GM19452 (cell line): ENCODE data around the gene SCP2D1.
"Not testable (repeated sequence)": the region's sequence is repeated elsewhere in the genome, so short reads cannot be mapped to it uniquely, and the experiment has no call there.

Source experiments
- ATAC-seq: cut with Tn5 transposase; IDR thresholded peaks from one replicate; pipeline ENCODE4 v1.9.1; 2021; ENCODE audit not compliant: unreplicated experiment

The SCP2D1 gene

DNA sequence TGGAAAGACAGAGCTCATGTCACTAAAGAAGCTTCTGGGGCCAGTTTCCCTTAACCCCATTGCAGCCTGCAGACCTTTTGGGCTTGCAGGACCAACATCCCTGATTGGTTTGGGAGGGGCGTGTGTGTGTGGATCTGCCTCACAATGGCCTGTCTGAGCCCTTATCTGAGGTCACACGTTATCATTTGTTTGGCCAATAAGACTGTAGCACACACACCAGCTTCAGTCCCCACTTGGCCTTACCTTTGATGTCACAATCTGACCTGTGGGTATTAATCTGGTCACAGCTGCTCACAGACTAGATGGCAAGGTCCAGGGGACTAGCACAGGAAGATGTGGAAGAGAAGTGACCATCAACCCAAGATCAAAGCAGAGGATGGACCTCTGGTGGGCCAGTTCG, at the start of gene SCP2D1:
Gene SCP2D1, plus strand, starts transcription at position 301 of the 400 bp plus-strand sequence. Its CDS starts 33 bp downstream, at position 334.
- ATAC-seq, result no peak

DNA sequence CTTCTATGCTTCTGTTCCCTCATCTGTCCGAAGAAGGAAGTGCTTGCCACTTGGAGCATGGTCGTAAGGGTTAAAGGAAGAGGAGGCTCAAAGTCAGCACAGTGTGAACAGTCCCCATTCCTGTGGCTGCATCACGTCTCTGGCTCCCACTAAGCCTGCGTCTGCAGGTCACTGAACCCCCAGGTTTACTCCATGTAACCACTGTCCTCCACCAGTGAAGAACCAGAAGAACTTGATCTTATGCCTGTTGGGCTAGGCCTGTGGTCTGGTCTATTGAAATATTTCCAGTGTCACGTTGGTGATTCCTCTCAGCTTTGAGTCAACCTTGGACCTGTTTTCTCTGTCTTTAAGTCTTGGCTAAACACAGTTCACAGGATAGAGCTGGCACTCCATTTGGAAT, 45.9 kb upstream of the SCP2D1 start:
- no peak for ATAC-seq

DNA sequence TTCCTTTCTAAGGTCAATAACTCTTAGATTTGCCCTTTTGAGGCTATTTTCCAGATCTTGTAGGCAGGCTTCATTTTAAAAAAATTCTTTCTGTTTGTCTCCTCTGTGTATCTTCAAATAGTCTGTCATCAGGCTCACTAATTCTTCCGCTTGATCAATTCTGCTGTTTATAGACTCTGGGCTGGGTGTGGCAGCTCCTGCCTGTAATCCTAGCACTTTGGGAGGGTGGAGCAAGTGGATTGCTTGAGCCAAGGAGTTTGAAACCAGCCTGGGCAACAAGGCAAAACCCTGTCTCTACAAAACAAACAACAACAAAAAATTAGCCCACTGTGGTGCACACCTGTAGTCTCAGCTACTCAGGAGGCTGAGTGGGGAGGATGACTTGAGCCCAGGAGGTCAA, 40.0 kb upstream of the SCP2D1 start:
- ATAC-seq, result no peak

DNA sequence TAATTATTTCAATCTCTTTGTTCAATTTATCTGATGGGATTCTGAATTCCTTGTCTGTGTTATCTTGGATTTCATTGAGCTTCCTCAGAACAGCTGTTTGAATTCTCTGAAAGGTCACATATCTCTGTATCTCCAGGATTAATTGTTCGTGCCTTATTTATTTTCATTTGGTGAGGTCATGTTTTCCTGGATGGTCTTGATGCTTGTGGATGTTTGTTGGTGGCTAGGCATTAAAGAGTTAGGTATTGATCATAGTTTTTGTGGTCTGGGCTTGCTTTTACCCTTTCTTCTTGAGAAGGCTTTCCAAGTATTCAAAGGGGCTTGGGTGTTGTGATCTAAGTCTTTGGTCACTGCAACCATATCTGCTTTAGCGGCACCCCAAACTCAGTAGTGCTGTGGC, 39.4 kb upstream of the SCP2D1 start:
- ATAC-seq, result no peak

DNA sequence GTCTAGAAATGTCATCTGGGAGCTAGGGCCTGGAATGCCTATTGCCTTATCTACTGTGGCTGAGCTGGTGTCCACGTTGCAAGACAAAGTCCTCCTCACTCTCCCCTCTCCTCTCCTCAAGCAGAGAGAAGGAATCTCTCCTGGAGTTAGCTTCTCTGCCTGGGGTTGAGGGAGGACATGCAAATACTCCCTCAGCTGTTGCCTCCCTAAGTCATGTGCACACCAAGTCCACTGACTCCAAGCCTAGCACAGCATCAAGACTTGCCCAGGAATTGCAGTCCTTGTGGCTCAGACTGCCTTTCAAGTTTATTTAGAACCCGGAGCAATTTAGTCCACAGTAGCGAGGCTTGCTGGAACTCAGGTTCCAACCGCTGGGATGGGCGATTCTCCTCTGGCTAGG, 38.0 kb upstream of the SCP2D1 start:
- ATAC-seq, result no peak

DNA sequence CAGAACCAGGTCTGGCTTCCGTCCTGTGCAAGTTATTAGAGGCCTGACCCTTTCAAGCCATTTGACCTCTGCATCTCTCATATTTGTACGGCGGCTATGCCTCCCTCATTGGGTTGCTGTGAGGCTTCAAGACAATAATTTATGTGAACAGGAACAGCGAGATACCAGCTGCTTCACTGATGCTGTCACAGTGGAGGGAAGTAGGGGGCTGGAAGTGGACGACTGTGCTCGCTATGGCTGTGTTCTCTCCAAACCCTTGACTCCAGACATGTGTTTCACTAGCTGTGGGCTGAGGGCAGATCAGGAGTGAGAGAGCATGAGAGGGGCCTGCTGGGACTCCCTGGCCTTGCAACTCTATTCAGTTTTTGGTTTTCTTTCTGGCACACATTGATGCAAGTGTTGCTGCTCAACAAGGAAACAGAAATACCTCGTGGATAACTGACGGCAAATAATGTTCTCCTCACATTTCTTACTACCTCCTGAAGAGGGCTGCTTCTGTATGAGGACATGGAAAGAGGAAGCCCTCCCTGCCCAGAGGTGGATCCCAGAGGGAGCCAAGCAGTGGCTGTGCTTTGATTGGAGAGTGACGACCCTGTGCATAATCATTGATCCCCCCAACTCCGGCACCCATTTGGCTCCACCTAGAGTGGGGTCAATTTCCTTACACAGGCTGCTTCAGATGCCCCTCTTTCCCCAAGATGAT, 34.7 kb upstream of the SCP2D1 start:
- ATAC-seq, result no peak

DNA sequence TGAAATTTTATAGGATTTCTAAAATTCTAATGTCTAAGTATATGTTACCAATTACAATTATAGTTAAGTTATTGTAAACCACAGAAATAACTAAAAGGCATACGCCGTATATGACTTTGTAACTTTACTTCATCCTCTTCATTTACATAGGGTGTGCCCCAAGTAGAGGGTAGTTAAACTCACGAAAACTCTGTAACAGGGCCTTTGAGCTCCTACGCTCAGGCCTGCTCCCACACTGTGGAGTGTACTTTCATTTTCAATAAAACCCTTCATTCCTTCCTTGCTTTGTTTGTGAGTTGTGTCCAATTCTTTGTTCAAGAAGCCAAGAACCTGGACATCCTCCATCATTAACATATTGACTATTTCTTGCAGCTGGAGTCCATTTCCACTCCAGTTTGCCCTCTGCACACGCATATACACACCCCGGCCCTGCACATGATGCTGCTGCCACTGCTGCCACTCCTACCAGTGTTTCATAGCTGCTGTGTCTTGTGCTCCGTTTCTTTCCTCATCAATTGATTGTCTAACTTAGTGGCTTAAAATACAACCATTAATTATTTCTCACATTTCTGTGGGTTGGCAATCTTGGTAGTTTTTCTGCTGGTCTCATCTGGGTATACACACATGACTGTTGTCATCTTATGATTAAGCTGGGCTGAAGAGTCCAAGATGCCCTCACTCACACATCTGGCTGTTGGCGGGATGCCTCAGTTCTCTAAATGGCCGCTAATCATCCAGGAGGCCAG, 33.0 kb upstream of the SCP2D1 start:
- no peak for ATAC-seq

DNA sequence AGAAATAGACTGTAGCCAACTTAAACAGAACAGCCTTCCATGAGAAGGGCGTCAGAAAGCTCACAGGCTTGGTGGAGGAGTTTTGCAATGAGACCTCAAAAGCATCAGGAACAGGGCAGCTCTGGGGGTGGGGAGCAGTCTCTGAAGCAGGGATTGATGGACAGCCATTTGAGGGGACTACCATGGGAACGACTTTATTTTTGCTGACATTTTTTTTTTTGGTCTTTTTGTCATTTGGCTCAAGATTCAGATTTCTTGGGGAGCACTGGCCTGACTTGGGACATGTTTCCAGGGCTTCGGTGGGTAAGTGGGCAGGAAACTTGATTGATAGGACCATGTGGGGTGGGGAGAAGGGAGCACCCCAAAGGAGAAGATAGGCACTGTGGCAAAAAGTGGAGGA, 32.1 kb upstream of the SCP2D1 start:
- no peak for ATAC-seq

DNA sequence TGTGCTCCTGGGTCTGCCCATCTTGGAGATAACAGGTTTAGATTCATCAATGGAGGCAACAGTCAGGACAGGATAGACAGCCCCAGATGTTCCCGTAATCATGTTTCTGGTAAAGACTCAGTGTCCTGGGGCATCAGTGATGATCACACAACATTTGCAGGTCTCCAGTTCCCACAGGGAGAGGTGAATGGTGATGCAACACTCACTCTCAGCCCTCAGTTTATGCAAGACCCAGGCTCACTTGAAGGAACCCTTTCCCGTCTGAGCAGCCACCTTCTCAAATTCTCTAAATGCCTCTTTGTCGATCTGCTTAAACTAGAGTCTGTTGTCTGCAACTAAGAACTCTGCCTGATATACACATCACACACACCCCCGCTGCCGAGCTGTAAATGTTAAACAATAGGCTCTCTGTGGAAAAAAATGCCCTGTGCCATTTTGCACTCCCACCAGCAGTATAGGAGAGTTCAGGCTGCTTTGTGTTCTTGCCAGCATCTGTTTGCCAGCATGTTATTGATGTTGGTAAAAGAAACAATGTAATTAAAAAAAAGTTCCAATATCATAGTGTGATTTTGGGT, 30.1 kb upstream of the SCP2D1 start:
- no peak for ATAC-seq

DNA sequence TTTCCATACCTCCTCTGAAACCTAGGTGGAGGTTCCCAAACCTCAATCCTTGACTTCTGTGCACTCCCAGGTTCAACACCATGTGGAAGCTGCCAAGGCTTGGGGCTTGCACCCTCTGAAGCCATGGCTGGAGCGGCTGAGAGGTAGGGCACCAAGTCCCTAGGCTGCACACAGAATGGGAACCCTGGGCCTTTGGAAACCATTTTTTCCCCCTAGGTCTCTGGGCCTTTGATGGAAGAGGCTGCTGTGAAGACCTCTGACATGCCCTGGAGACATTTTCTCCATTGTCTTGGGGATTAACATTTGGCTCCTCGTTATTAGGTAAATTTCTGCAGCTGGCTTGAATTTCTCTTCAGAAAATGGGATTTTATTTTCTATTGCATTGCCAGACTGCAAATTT, 26.5 kb upstream of the SCP2D1 start:
- ATAC-seq, result not testable (repeated sequence)

DNA sequence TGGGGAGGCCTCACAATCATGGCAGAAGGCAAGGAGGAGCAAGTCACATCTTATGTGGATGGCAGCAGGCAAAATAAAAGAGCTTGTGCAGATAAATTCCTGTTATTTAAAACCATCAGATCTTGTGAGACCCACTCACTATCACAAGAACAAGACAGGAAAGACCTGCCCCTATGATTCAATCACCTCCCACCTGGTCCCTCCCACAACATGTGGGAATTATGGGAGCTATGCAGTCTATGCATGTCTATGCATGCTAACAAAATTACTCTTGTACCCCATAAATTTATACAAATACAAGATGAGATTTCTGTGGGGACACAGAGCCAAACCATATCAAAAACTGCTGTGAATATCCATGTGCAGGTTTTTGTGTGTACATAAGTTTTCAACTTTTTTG, 25.6 kb upstream of the SCP2D1 start:
- ATAC-seq, result no peak

DNA sequence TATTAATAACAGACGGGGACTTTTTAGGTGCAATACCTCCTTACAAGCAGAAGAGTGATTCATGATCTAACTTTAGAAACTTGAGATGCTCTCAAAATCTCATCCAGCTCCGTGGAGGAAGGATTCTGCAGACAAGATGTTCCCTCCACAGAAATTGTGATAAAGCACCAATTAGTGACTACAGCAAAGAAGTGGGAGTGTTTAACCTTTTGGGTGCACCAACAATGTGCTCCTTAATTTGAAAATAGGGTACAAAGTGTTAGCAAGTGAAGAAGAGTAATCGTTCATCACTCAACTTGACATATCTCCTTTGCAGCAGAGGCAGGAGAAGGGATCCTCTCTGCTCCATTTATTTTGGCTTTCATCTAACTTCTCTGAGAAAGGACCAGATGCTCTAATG, 22.8 kb upstream of the SCP2D1 start:
- no peak for ATAC-seq

DNA sequence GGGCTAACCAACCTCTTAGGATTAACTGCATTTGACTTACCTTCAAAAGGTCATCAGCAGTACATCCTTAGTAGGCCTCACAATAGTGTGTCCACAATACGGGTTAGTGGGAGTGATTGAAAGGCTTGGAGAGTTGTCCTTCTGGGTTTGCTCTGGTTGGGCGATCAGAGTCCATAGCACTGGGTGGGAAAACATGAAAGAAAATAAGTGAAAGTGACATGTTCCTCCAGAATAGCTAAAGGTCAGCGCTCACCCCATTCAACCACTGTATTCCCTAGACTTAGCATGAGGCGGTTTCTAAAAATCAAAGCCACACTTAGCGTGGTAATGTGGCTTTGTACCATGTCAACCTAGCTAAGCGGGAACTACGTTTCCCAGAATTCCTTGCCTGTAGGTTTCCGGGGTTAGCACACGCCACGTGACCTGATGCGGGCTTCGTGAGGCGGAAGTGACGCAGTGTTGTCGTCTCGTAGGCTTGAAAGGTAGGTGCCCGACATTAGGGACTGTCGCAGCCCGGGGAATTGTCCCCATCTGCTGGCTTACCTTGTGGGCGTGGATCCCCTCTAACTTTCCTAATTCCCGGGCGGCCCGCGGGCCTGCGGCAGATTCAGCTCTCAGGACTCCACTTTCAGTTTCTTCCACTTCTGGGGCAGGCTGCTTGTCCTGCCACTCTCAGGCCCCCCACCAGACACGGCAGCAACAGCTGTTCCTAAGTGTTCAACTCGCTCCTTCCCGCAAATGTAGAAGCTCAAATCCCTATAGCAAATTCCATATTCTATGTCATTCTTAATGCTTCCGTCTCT, 19.8 kb upstream of the SCP2D1 start:
- ATAC-seq, result peak; percentile 98

DNA sequence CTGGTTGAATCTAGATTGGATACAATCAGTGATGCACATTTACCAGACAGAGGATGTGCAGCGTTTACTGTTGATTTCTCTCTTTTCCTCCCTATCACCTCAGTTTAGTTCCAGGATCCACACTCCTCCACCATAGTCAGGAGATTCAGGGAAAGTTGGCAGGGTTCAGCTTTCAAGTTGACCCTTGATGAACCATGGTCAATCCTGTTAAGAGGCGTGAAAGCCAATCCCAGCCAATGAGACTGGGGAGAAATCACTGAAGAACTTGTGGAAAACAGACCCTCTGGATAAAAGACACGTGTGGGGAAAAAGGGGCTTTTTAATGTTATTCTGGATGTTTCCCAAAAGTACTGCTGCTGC, 19.2 kb upstream of the SCP2D1 start:
- ATAC-seq, result no peak

DNA sequence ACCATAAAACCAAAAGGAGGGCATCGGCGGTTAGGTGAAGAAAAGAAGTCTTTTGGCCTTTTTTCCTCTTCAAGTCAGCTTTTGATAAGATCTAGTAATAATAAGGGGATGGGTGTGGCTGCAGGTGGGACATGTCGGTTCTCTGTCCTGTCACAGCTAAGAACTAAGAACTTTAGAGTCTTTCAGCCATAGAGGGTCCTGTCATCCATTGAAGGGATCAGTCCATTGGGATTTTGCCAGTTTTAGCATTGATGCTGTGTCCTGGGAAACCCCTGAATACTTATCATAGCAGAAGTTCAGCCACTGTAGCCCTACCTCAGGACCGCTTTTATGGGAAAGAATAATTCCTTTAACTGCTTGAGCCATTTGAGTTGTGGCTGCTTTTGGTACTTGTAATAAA, 18.2 kb upstream of the SCP2D1 start:
- ATAC-seq, result no peak

DNA sequence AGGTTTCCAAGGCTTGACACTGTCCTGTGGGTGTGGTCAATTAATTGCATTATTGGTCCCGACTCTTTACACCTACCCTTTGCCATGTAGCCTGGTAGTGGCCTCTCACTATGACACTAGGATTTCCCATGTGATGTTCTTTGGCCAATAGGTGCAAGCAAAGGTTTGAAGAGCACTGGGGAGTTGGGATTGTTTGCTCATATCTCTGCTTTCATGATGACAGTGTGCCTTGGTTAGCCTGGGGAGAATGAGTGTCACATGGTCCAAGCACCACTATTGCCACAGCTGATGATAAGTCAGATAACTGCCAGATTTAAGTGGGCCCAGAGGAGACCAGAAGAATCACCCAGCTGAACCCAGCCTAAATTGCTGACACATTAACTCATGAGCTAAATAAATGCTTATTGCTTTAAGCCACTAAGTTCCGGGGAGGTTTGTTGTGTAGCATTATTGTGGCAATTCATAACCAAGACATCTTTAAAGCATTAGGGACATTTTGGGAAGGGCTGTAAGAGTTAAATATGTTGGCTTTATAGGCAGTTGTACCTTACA, 17.2 kb upstream of the SCP2D1 start:
- ATAC-seq, result no peak

DNA sequence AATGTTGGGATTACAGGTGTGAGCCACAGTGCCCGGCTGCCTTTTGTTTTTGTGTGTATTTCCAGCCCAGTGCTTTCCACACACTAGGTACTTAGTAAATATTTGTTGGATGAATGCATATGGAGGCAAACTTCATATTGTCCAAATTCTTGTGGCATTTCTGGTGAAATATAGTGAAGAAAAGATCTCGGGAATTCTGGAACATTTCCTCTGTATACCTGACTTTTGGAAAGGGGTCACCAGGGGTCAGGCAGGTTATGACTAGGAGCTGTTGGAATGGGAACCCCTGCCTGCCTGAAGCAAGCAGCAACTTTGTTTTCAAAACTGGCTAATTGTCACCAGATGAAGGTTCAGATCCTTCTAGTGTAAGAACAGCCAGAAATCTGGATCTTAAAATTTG, 12.1 kb upstream of the SCP2D1 start:
- no peak for ATAC-seq

DNA sequence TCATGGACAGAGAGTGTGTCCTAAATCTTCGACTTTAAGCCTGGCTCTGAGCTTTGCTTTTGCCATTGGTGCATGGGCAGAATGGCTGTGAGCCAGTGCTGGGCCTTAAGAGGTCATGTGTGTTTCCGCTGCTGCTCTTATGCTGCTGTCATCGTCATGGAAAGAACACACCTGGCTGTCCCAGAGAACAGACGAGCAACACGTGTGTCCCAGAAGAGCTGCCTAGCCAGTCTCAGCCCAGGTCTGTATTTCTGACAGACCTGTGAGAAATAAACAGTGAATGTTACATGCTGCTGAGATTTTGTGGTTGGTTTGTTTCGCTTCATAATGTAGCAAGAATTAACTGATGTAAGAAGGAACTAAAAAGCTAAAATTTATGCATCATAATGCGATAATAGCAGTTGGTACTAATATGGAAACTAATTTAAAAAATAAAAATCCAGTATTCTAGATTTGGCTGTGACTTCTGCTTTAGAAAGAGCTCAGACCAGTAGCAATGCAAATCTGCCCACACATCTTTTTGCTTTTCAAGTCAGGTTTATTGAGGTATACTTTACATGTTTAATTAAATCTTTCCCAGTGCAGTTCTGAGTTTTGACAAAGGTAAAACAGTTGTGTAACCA, 11.5 kb upstream of the SCP2D1 start:
- ATAC-seq, result peak; percentile 60

DNA sequence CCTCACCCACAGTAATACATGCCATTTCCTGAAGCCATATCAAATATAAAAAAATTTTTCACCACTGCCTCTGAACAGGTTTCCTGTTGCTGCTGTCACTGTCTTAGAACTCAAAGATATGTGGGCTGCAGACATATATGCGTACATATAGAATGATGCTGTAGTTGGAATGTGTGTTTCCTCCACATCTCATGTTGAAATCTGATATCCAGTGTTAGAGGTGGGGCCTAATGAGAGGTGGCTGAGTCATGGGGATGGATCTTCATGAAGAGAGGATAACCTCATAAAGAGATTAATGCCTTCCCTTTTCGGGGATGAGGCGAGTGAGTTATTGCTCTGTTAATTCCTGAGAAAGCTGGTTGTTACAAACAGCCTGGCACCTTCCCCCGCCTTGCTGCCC, 7.7 kb upstream of the SCP2D1 start:
- ATAC-seq, result no peak

DNA sequence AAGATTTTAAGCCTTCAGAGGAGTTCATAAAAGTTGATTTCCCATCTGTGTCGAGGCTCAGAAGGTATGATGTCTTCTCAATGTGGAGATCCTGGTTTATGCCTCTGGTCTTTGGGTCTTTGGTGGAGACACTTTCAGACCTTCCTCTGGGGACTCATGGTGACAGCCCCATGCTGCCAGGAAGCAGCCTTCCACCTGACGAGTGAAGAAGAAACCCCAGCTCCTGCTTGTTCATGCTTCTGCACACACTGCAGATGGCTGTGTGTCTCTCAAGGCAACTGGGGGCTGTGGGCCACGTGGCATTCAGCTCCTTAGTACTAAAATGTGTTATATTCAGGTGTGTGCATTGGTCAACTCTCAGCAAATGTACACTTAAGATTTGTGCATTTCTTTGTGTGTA, 4.9 kb upstream of the SCP2D1 start:
- no peak for ATAC-seq

DNA sequence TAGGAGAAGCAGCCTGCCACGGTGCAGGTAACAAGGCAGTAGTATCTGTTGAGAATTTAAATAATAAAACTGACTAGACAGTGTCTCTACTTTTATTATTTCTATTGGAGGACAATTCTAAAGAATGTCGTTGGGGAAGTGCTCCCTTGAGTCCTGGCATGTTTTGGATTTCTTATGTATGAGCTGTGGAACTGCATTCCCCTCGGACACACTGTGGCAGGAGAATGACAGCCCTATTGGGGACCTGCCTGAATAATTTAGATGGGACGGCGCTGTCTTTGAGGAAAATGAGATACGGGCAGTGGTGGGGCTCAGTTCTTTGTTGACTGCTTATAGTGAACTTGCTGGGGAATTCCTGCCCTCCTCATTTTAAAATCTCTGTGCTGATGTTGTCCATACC, 2.4 kb upstream of the SCP2D1 start:
- no peak for ATAC-seq
